Measurements from ENCODE around the gene NEU1.
"Not testable (repeated sequence)": the region's sequence is repeated elsewhere in the genome, so short reads cannot be mapped to it uniquely, and the experiment has no call there.

Gene NEU1
- 32.0 to 522 (median 52.9) reads per million in 3 experiments for total RNA-seq

GRCh38 chr6:31862344-31863235 is at the start of gene NEU1:
Gene NEU1 (minus strand): TSS chr6:31862821. CDS start chr6:31862776, 45 bp downstream.
- DNase-seq: peak; percentile 100

GRCh38 chr6:31911826-31912585 is 49.4 kb upstream of the NEU1 start:
- DNase-seq: no peak

- not testable (repeated sequence) for DNase-seq
These were observed 46.7 kb upstream of the NEU1 start for GRCh38 chr6:31909298-31909697.

- no peak for DNase-seq
These were observed 46.2 kb upstream of the NEU1 start for GRCh38 chr6:31908791-31909190.

GRCh38 chr6:31908255-31908654 is 45.6 kb upstream of the NEU1 start:
- DNase-seq: not testable (repeated sequence)

GRCh38 chr6:31907158-31907813 is 44.7 kb upstream of the NEU1 start:
- no peak for DNase-seq

GRCh38 chr6:31906727-31907126 is 44.1 kb upstream of the NEU1 start:
- not testable (repeated sequence) for DNase-seq

DNA sequence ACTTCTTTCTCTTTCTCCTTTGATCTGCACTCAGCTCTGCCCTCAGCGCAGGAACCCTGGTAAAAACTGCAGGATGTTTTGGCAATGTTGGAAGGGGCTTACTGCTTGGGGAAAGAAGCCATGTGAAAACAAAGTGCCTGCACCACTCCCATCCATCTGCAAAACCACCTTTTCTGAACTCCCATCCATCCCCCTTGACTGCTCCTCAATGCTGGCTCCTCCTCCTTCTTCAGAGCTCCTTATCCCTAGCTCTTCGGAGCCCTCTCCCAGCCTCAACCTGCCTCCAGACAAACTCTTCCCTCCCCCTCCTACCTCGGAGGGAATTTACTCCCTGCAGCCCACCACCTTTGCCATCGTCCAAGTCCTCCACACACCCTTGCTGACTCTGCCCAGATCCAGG is 43.5 kb upstream of the NEU1 start:
- DNase-seq: no peak

DNA sequence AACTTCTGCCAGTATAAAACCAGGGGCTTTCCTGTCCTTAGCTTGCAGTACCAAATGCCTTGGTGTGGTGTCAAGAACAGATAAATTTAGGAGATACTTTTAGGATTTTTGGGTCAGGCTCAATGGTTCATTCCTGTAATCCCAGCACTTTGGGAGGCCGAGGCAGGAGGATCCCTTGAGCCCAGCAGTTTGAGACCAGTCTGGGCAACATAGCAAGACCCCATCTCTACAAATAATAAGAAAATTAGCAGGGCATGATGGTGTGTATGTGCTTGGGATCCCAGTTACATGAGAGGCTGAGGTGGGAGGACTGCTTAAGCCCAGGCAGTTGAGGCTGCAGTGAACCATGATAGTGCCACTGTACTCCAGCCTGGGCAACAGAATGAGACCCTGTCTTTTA is 42.4 kb upstream of the NEU1 start:
- DNase-seq: no peak

DNA sequence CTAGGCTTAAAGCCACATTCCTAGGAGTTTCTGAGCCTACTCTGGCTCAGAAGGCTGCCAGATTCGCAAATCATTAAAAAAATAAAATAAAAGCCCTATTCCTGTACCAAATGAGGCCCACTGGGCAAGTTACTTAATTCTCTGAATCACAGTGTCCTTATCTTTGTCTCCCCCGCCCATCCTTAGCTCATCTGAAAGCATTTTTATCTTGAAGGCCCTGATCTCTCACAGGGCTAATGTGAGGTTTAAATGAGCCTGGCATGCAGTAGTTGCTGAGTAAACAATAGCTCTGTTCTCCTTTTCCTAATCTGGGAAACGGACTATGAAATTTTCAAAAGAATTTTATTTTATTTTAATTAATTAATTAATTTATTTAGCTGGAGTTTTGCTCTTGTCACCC is 41.3 kb upstream of the NEU1 start:
- DNase-seq: no peak

- DNase-seq: peak; percentile 84
These were observed 39.5 kb upstream of the NEU1 start, which contains the start of gene ZBTB12 for GRCh38 chr6:31901953-31902643. Gene ZBTB12 (minus strand): TSS chr6:31902086. CDS start chr6:31901305, 781 bp downstream.

- DNase-seq: peak; percentile 62
These were observed 38.9 kb upstream of the NEU1 start for GRCh38 chr6:31901415-31901952.

DNA sequence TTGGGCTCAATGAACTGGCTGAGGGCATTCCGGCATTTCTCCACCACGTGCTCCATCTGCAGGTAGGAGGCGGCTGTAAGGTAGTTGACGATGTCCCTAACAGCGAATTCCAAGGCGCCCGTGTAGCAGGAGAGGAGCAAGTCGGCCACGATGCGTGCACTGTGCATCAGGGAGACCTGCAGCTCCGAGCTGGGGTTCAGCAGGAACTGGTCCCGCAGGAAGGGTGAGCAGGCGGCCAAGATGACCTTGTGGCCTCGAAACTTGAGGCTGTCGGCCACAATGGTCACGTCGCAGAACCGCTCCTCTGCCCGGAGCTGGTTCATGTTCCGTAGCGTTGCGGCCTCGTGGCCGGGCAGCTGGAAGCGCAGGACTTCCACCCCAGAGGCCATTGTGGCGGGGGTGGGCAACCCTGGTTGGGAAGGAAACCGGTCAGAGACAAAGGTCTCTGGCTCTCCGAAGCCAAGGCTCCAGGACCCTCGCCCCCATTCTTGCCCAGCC is 38.3 kb upstream of the NEU1 start:
- no peak for DNase-seq

DNA sequence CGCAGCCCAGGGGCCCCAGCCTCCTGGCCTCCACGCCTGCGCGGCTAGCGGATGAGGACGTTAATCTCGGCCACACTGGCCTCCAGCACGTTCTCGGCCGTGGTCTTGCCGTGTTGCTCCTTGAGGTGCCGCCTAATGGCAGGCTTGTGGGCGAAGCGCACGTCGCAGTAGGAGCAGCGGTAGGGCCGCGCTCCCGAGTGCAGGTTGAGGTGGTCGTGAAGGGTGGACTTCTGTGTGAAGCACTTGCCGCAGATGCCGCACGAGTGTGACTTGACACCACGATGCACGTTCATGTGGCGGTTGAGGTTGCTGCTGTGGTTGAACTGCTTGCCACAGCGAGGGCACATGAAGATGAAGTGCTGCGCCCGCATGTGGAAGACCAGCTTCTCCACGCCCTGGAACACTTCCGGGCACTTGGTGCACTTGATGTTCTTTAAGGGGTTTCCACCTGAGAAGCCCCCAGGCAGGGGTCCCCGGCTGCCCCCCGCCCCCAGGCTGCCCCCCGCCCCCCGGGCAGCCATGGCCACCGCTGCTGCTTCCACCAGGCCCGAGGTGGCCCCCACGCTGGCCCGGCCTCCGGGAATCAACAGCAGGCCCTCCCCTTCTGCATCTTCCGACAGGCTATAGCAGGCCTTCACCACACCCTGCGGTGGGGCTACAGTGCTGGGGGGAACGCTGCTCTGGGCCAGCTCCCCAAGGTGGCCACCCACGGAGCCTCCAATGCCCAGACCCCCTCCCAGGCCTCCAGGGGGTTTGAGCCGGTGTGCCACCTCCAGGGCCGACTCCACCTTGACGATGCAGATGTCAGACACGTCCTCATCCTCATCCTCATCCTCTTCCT is 37.5 kb upstream of the NEU1 start:
- no peak for DNase-seq

GRCh38 chr6:31899215-31899614 is 36.6 kb upstream of the NEU1 start:
- DNase-seq: no peak

DNA sequence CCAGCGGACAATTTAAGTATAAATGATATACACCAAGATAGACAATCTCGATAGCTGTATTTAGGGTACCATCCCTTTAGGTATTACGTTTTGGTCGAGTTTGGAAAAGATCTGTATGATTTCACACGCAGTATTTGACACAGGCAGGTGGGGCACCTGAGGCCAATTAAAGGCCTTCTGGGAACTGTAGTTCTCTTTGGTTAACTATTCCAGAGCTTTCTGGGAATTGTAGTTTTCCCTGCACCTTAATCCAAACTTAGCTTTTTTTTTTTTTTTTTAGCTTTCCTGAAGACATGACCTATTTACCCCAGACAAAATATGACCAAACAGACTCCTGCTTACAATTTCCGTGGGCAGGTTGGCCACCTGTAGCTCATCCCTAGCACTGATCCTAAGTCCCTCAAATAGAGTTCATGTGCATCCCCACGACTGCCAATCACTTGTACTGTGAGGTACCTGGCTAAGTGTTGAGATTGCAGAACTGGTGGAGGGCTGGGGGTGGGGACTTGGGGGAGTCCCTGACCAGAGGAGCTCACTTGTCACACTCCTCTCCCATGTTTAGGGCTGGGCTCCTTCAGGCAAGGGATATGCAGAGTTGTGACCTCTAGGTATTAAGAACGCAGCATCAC is 35.9 kb upstream of the NEU1 start:
- peak; percentile 64 for DNase-seq

DNA sequence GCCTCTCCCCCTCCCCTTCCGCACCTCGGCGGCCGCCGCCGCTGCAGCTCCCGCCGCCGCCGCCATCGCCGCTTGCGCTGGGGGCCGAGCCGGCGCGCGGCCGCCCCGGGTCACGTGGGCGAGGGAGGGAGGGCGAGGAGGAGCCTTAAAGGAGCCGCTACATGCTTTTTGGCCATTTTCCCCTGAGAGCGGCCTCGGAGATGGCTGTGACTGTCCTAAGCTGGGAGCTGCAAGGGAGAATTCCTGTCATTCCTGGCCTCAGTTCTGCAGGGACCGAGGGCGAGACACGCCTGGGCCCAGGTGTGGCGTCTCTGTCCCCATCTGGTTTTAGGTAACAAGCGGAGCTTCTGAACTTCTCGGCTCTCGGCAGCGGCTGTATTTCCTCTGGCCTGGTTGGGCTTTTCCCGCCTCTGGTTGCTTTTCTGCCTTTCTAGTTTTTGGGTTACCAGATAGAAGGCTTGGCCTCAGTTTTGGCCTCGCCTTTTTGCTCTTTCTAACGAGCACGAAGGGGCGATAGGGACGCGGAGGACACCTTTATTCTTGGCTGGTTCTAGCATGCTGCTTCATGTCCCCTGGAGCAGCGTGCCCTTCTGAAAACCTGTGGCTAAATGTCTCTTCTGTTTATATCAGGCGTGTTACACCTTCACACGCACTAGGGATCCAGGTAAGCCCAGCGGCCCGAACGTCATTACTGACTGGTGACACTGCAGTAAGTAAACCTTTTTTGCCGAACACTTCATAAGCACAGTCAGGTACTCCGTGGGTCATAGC is 35.2 kb upstream of the NEU1 start, which contains the start of gene EHMT2:
Gene EHMT2 (minus strand): TSS at position 87 of the 771 bp plus-strand sequence. CDS start 21 bp downstream, at position 66.
- peak; percentile 83 for DNase-seq

- no peak for DNase-seq
These were observed 34.4 kb upstream of the NEU1 start for GRCh38 chr6:31896856-31897611.

- no peak for DNase-seq
These were observed 33.9 kb upstream of the NEU1 start for GRCh38 chr6:31896493-31896855.
